ENCODE results near the gene PLPP6.
A peak's percentile ranks its signal among the peaks of the same experiment; 100 is the strongest.
"Not testable (repeated sequence)": the region's sequence is repeated elsewhere in the genome, so short reads cannot be mapped to it uniquely, and the experiment has no call there.

The PLPP6 gene

DNA sequence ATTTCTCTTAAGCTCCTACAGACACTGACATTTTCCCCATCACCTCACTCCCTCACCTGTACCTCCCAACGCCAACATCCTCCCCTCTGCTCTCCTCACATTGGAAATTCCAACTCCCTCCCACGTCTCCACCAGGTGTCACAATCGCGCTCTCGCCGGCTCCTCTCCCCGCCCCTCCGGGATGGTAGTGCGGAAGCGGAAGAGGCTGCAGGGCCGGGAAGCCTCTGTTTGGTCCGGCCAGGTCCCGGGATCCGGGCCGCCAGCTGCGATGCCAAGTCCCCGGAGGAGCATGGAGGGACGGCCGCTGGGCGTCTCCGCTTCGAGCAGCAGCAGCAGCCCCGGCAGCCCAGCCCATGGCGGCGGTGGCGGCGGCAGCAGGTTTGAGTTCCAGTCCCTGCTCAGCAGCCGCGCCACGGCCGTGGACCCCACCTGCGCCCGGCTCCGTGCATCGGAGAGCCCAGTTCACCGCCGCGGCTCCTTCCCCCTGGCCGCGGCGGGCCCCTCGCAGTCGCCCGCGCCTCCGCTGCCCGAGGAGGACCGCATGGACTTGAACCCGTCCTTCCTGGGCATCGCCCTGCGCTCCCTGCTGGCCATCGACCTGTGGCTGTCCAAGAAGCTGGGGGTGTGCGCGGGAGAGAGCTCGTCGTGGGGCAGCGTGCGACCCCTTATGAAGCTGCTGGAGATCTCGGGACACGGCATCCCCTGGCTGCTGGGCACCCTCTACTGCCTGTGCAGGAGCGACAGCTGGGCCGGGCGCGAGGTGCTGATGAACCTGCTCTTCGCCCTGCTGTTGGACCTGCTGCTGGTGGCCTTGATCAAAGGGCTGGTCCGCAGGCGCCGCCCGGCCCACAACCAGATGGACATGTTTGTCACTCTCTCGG, at the start of gene PLPP6:
Gene PLPP6 (plus strand): TSS at position 187 of the 881 bp plus-strand sequence. CDS start 82 bp downstream, at position 269.
- peak; percentile 42 to 53 (median 48) for DNase-seq (ENCODE audit: low read depth in 3 of 3, low spot score in 1 of 3)

- DNase-seq (ENCODE audit: low read depth in 3 of 3, low spot score in 1 of 3), result no peak
Observed at GRCh38 chr9:4614627-4615026, 47.5 kb upstream of the PLPP6 start.

DNA sequence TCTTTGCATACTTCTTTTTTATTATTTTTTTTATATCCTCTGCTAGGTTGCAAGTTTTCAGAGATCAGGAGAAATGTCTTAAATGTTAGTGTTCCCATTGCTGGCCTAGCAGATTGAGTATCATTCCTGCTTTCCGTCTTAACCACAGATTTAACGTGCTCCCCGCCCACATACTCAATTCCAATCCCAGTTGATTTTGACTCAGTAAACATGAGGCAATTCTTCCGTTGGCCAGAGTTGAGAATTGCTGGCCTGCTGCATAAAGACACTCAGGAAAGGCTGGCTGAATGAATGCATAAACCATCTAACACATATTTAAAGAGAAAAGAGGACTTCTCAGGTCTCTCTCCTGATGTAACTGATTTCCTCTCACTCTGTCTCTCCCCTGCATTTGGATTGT, 46.8 kb upstream of the PLPP6 start:
- DNase-seq (ENCODE audit: low read depth in 3 of 3, low spot score in 1 of 3), result no peak

- DNase-seq (ENCODE audit: low read depth in 3 of 3, low spot score in 1 of 3), result no peak
Observed at GRCh38 chr9:4615778-4616177, 46.3 kb upstream of the PLPP6 start.

- DNase-seq (ENCODE audit: low read depth in 3 of 3, low spot score in 1 of 3), result no peak
Observed at GRCh38 chr9:4617752-4618151, 44.3 kb upstream of the PLPP6 start.

- no peak for DNase-seq (ENCODE audit: low read depth in 3 of 3, low spot score in 1 of 3)
Observed at GRCh38 chr9:4618700-4619099, 43.4 kb upstream of the PLPP6 start.

DNA sequence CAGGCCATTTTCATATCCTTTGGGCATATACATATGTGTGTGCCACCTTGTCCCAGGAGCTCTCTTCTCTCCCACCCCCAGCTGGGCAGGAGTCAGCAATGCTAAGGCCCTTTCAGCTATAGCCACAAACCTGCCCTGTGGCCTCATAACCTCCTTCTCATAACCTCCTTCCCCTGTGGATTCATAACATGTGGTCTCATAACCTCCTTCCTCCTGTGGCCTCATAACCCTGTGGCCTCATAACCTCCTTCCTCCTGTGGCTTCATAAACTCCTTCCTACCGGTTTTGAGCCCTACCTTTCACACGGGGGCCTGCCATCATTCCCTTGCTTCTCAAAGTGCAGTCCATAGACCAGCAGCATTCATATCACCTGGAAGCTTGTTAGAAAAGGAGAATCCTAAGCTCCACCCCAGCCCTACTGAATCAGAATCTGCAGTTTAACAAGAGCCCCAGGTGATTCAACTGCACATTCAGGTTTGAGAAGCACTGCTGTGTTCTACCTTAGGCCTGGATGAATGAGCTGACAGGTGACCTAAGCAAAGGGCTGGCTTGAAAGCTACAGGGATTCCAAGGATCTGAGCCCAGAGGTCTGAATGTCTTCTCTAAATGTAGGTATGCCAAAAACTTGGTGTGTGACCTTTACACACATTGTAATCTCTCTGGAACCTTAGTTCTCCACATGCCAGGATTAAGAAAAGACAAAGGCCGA, 41.9 kb upstream of the PLPP6 start:
- DNase-seq (ENCODE audit: low read depth in 3 of 3, low spot score in 1 of 3), result no peak

DNA sequence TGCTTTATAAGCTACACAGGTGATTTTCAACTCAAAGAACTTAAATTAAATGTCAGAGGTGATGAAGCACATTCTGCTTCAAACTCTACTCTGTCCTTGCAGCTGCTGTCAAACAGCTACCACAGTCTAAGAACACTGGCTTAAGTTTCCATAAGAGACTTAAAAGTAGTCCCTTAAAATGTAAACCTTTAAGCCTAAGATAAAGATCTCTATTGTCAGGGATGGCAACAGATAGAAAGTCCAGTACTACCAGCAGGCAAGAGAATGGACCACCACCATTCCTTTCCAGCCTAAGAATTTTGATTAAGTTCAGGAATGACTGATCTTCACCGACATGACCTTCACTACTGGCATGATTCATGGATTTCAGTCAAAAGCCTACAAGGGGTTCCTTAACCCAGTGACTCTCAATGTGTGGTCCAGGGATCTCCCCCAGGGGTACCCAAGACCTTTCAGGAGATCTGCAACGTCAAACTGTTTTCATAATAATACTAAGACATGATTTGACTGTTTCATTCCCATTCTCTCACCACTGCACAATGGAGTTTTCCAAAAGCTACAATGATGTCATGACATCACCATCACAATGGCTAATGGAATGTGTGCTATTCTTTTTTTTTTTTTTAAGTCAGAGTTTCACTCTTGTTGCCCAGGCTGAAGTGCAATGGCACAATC, 41.1 kb upstream of the PLPP6 start:
- DNase-seq (ENCODE audit: low read depth in 3 of 3, low spot score in 1 of 3), result no peak

DNA sequence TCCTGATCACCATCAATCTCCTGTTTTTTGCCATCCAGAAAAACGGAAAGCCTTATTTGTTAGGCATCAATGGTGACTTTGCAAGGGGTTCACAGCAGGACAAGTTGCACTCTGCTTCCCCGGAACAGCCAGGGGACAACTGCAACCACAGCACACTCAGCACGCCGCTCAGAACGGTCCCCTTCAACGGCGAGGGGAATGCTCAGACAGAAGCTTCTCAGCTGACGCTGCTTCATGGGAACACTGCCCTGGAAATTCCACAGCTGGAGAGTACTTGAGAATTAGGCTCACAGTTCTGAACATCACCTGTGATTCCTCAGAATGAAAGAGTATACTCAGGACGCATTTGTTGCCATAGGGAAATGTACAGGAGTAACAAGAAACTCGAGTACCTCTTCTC, 40.1 kb upstream of the PLPP6 start:
- DNase-seq (ENCODE audit: low read depth in 3 of 3, low spot score in 1 of 3), result no peak

GRCh38 chr9:4630836-4631235, 31.3 kb upstream of the PLPP6 start:
- no peak for DNase-seq (ENCODE audit: low read depth in 3 of 3, low spot score in 1 of 3)

- DNase-seq (ENCODE audit: low read depth in 3 of 3, low spot score in 1 of 3), result no peak
Observed at GRCh38 chr9:4638968-4639367, 23.1 kb upstream of the PLPP6 start.

GRCh38 chr9:4639420-4639819, 22.7 kb upstream of the PLPP6 start:
- DNase-seq (ENCODE audit: low read depth in 3 of 3, low spot score in 1 of 3), result no peak

DNA sequence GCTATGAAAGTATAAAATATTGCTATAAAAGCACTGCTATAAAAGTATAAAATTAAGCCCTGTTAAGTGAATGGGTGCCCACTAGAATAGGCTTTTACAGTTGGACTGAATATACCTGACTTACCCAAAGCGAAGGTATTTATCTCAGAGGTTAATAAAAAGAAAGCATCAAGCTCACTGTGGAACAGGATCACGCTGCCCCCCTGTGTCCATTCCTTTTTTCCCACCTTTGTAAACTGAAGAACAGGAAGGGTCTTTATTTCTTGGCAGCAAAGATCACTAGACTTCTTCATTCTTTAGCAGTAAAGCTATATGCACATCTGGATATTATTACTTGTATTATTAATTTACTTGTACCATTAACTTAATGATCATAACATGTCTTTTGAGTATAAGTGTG, 22.1 kb upstream of the PLPP6 start:
- peak in 1 of 3 donors; percentile 38 for DNase-seq (ENCODE audit: low read depth in 3 of 3, low spot score in 1 of 3)

- DNase-seq (ENCODE audit: low read depth in 3 of 3, low spot score in 1 of 3), result no peak
Observed at GRCh38 chr9:4642351-4642750, 19.7 kb upstream of the PLPP6 start.

- DNase-seq (ENCODE audit: low read depth in 3 of 3, low spot score in 1 of 3), result no peak
Observed at GRCh38 chr9:4654084-4654483, 8.0 kb upstream of the PLPP6 start.

GRCh38 chr9:4654538-4654937, 7.6 kb upstream of the PLPP6 start:
- DNase-seq (ENCODE audit: low read depth in 3 of 3, low spot score in 1 of 3), result no peak

DNA sequence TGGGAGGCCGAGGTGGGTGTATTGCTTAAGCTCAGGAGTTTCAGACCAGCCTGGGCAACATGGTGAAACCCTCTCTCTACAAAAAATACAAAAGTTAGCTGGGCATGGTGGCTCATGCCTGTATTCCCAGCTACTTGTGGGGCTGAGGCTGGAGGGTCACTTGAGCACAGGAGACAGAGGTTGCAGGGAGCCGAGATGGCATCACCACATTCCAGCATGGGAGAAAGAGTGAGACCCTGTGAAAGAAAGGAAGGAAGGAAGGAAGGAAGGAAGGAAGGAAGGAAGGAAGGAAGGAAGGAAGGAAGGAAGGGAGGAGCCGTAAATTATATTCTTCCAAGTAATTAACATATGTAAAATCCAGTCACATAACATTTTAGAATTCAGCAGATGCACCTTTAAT, 5.9 kb upstream of the PLPP6 start:
- DNase-seq (ENCODE audit: low read depth in 3 of 3, low spot score in 1 of 3), result not testable (repeated sequence)

DNA sequence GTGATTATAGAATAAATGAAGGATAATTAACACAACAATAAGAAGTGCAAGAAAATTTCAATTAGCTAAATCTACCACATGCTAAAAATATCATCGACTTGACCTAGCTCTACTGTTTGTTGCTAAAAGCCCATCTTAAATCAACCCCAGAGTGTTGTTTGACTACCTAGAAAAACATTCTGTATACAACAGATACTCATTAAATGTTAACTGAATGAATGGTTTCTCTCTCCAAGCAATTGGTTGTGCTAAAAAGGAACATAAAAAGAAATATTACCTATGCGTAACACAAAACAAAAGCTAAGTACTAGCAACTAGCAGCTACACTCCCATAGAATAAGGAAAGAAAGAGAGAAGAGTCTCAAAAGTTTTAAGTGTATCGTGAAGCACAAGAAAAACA, 5.5 kb upstream of the PLPP6 start:
- DNase-seq (ENCODE audit: low read depth in 3 of 3, low spot score in 1 of 3), result no peak

GRCh38 chr9:4657426-4658159, 4.5 kb upstream of the PLPP6 start:
- DNase-seq (ENCODE audit: low read depth in 3 of 3, low spot score in 1 of 3), result no peak

DNA sequence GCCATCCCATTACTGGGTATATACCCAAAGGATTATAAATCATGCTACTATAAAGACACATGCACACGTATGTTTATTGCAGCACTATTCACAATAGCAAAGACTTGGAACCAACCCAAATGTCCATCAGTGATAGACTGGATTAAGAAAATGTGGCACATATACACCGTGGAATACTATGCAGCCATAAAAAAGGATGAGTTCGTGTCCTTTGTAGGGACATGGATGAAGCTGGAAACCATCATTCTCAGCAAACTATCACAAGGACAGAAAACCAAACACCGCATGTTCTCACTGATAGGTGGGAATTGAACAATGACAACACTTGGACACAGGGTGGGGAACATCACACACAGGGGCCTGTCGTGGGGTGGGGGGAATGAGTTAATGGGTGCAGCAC, 1.4 kb upstream of the PLPP6 start:
- DNase-seq (ENCODE audit: low read depth in 3 of 3, low spot score in 1 of 3), result not testable (repeated sequence)

DNA sequence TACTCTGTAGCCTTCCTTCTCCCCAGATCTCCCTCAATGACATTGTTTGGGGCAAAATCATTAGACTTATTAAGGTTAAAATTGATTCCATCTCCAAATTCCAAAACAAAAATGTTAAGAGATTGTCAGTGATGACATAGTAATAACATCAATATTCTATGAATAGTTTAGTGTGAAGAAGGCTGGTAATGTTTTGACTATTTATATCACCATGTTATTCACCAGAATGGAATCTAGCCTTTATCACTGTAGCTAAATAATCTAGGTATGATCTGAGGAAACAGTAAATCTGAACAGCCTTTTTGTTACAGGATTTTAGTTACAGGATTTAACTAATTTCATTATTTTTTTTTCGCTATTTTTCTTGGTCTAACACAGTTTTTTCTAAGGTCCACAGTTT, 929 bp upstream of the PLPP6 start:
- DNase-seq (ENCODE audit: low read depth in 3 of 3, low spot score in 1 of 3), result no peak

All from stimulated activated CD4-positive, alpha-beta T cell treated with anti-CD3 and anti-CD28 coated beads, TNF-alpha, amount 100 ng/mL, for 1 hour (primary cell).